Measurements from ENCODE around the gene LONRF3. TPM values are rescaled to one million over a fixed set of nuclear protein-coding genes. Genes with fewer than 3 reads are reported as not detected.

The LONRF3 gene
- 8.3 and 10.3 TPM in 2 replicates for total RNA-seq (2014; rRNA removed; shearing (Covaris generic))

DNA sequence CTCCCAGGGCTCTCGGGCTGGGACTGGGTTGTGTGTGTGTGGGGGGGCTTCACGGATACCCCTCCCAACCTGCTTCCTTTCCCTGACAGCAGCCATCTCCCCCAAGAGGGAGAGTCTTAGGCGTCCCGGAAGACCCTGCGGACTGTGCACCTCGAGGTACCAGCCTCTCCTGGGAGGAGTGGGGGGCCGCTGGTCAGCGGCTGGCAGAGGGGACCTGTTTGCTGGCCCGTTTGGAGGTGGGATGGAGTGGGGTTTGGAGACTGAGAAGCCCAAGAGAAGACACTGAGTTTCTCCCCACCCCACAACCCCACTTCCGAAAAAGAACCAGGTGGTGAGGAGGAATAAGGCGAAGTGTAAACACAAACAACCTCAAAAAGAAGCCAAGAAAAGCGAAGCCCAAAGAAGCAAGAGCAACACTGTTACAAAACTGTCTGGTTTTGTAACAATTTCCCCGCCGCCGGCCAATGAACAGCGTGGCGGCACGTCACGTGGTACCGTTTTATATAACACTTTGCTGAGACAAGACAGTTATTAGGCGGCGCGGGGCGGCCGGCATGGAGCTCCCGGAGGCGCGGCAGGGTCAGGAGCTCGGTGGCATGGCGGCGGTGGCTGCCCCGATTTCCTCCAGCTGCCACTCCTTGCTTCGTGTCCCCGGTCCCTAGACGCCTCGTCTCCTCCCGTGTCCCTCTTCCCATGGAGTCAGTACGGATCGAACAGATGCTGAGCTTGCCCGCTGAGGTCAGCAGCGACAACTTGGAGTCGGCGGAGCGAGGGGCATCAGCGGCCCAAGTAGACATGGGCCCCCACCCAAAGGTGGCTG, at the start of gene LONRF3:
Gene LONRF3, plus strand, starts transcription at position 531 of the 820 bp plus-strand sequence. Its CDS starts 163 bp downstream, at position 694.

Other genes starting within 250 kb of the LONRF3 start
- gene IL13RA1, start 247.0 kb upstream of the LONRF3 start, total RNA-seq (2014; rRNA removed; shearing (Covaris generic)) = 9.0 and 12.7 TPM in 2 replicates
- gene ZCCHC12, start 150.8 kb upstream of the LONRF3 start, total RNA-seq (2014; rRNA removed; shearing (Covaris generic)) = not detected in 2 replicates
- gene CT47C1, start 98.4 kb downstream of the LONRF3 start, total RNA-seq (2014; rRNA removed; shearing (Covaris generic)) = not detected in 2 replicates
- gene KIAA1210, start 153.2 kb downstream of the LONRF3 start, total RNA-seq (2014; rRNA removed; shearing (Covaris generic)) = not detected in 2 replicates